GM21619 (cell line): Measurements from ENCODE around the gene LAD1.

Source experiments
- ATAC-seq: cut with Tn5 transposase; IDR thresholded peaks from one replicate; pipeline ENCODE4 v1.9.1; 2021; ENCODE audit not compliant: unreplicated experiment

LAD1 gene

GRCh38 chr1:201399018-201399351 is at the start of gene LAD1:
Gene LAD1 (minus strand): TSS chr1:201399324. CDS start chr1:201399306, 18 bp downstream.
- ATAC-seq = no peak

- peak; percentile 64 for ATAC-seq
Measured at GRCh38 chr1:201447903-201448871, 49.1 kb upstream of the LAD1 start.

- ATAC-seq = no peak
Measured at GRCh38 chr1:201445310-201445709, 46.2 kb upstream of the LAD1 start.

- no peak for ATAC-seq
Measured at GRCh38 chr1:201444792-201445191, 45.7 kb upstream of the LAD1 start.

- no peak for ATAC-seq
Measured at GRCh38 chr1:201443747-201444146, 44.6 kb upstream of the LAD1 start.

GRCh38 chr1:201436969-201437368 is 37.8 kb upstream of the LAD1 start:
- ATAC-seq = no peak

- no peak for ATAC-seq
Measured at GRCh38 chr1:201436393-201436792, 37.3 kb upstream of the LAD1 start.

- no peak for ATAC-seq
Measured at GRCh38 chr1:201434266-201434665, 35.1 kb upstream of the LAD1 start.

GRCh38 chr1:201433609-201434008 is 34.5 kb upstream of the LAD1 start:
- ATAC-seq = no peak

GRCh38 chr1:201430776-201431175 is 31.7 kb upstream of the LAD1 start:
- ATAC-seq = no peak

GRCh38 chr1:201429736-201430501 is 30.8 kb upstream of the LAD1 start:
- no peak for ATAC-seq

GRCh38 chr1:201427963-201428362 is 28.8 kb upstream of the LAD1 start:
- no peak for ATAC-seq

GRCh38 chr1:201426479-201427310 is 27.6 kb upstream of the LAD1 start:
- no peak for ATAC-seq

- no peak for ATAC-seq
Measured at GRCh38 chr1:201424146-201424545, 25.0 kb upstream of the LAD1 start.

- no peak for ATAC-seq
Measured at GRCh38 chr1:201423655-201424054, 24.5 kb upstream of the LAD1 start.

- ATAC-seq = no peak
Measured at GRCh38 chr1:201422436-201423030, 23.4 kb upstream of the LAD1 start.

- ATAC-seq = no peak
Measured at GRCh38 chr1:201422026-201422425, 22.9 kb upstream of the LAD1 start.

- no peak for ATAC-seq
Measured at GRCh38 chr1:201421041-201421440, 21.9 kb upstream of the LAD1 start.

GRCh38 chr1:201420608-201421002 is 21.5 kb upstream of the LAD1 start:
- no peak for ATAC-seq

GRCh38 chr1:201419746-201420607 is 20.9 kb upstream of the LAD1 start:
- ATAC-seq = no peak
